Measurements from ENCODE around the gene AMBP. TPM values are rescaled to one million over a fixed set of nuclear protein-coding genes. Genes with fewer than 3 reads are reported as not detected.

Gene AMBP
- not detected in 2 replicates for total RNA-seq

GRCh38 chr9:114078021-114078780 lies at the start of gene AMBP:
TSS of gene AMBP (minus strand) at chr9:114078300. CDS start at chr9:114078209, 91 bp downstream.
- Mint-ChIP-seq H3K36me3 (ENCODE audit: low read depth) (no peaks in the 10 kb centered on the region), H3K4me1 (ENCODE audit: low read depth) (no peaks in the 10 kb centered on the region), H3K27me3 (ENCODE audit: insufficient read depth) (peaks cover 1% of the 10 kb centered on the region)

DNA sequence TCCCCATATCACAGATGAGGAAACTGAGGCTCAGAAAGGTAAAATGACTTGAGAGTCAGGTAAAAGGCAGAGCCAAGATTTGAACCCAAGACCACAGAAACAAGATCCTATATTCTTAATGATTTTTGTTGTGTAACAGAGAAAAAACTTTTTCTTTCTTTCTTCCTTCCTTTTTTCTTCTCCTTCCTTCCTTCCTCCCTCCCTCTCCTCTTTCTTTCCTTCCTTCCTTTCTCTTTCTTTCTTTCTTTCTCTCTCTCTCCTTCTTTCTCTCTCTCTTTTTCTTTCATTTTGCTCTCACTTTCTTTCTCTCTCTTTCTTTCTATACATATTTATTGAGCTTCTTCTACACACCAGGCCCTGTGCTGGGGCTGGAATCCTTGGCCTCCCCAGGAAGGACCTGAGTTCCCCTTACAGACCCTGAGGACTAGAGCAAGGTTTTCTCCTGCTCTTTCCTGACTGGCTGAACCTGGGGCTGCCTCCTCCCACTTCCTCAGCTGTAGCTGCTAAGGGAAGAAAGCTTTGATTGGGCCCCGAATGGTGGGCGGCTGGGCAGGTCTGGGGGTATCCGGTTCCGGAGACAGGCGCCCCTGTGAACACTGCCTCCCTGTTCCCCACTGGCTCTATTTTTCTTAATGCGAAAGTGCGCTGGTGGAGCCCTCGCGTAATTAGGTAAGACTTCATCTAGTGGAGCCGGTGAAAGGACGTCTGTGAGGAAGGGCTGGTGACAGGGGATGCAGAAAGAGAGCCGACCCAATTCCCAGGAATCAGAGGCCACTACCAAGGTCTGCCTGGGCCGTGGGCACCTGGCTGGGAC lies 48.4 kb upstream of the AMBP start:
- peaks cover 5% of the 10 kb centered on the region for H3K9me3 Mint-ChIP-seq
- no peak overlapping the region for H3K4me3 Mint-ChIP-seq
- intact Hi-C loops (cut with micrococcal nuclease): no loop called here

More at GRCh38 chr9:114078021-114078780, at the start of gene AMBP:
- Mint-ChIP-seq H3K9me3 (no peaks in the 10 kb centered on the region), H3K4me3 (no peak within 1 kb of the TSS), H3K27ac (no peak within 1 kb of the TSS)
- DNase-seq (ENCODE audit: low spot score): no peak
- intact Hi-C loops (cut with micrococcal nuclease): no loop called here

GRCh38 chr9:114125476-114126013 lies 47.4 kb upstream of the AMBP start:
- intact Hi-C loops (cut with micrococcal nuclease): no loop called here
- no peak for DNase-seq (ENCODE audit: low spot score)
- Mint-ChIP-seq H3K4me3 (no peak overlapping the region), H3K27ac (no peak overlapping the region), H3K36me3 (ENCODE audit: low read depth) (no peaks in the 10 kb centered on the region), H3K9me3 (peaks cover 5% of the 10 kb centered on the region), H3K27me3 (ENCODE audit: insufficient read depth) (peaks cover 3% of the 10 kb centered on the region), H3K4me1 (ENCODE audit: low read depth) (no peaks in the 10 kb centered on the region)

More for the DNA sequence above, 48.4 kb upstream of the AMBP start:
- H3K27ac Mint-ChIP-seq: no peak overlapping the region
- H3K36me3 Mint-ChIP-seq (ENCODE audit: low read depth): no peaks in the 10 kb centered on the region
- no peak for DNase-seq (ENCODE audit: low spot score)
- H3K27me3 Mint-ChIP-seq (ENCODE audit: insufficient read depth): peaks cover 3% of the 10 kb centered on the region
- H3K4me1 Mint-ChIP-seq (ENCODE audit: low read depth): no peaks in the 10 kb centered on the region

- Mint-ChIP-seq H3K27me3 (ENCODE audit: insufficient read depth) (peaks cover 3% of the 10 kb centered on the region), H3K4me3 (no peak overlapping the region), H3K9me3 (peaks cover 5% of the 10 kb centered on the region), H3K27ac (no peak overlapping the region), H3K4me1 (ENCODE audit: low read depth) (no peaks in the 10 kb centered on the region), H3K36me3 (ENCODE audit: low read depth) (no peaks in the 10 kb centered on the region)
- intact Hi-C loops (cut with micrococcal nuclease): no loop called here
- no peak for DNase-seq (ENCODE audit: low spot score)
Observed at GRCh38 chr9:114124666-114125475, 46.8 kb upstream of the AMBP start.

GRCh38 chr9:114124138-114124537 lies 46.0 kb upstream of the AMBP start:
- H3K9me3 Mint-ChIP-seq: peaks cover 5% of the 10 kb centered on the region
- peaks cover 3% of the 10 kb centered on the region for H3K27me3 Mint-ChIP-seq (ENCODE audit: insufficient read depth)
- H3K36me3 Mint-ChIP-seq (ENCODE audit: low read depth): no peaks in the 10 kb centered on the region
- DNase-seq (ENCODE audit: low spot score): no peak
- H3K27ac Mint-ChIP-seq: no peak overlapping the region
- H3K4me1 Mint-ChIP-seq (ENCODE audit: low read depth): no peaks in the 10 kb centered on the region
- intact Hi-C loops (cut with micrococcal nuclease): no loop called here
- H3K4me3 Mint-ChIP-seq: no peak overlapping the region

DNA sequence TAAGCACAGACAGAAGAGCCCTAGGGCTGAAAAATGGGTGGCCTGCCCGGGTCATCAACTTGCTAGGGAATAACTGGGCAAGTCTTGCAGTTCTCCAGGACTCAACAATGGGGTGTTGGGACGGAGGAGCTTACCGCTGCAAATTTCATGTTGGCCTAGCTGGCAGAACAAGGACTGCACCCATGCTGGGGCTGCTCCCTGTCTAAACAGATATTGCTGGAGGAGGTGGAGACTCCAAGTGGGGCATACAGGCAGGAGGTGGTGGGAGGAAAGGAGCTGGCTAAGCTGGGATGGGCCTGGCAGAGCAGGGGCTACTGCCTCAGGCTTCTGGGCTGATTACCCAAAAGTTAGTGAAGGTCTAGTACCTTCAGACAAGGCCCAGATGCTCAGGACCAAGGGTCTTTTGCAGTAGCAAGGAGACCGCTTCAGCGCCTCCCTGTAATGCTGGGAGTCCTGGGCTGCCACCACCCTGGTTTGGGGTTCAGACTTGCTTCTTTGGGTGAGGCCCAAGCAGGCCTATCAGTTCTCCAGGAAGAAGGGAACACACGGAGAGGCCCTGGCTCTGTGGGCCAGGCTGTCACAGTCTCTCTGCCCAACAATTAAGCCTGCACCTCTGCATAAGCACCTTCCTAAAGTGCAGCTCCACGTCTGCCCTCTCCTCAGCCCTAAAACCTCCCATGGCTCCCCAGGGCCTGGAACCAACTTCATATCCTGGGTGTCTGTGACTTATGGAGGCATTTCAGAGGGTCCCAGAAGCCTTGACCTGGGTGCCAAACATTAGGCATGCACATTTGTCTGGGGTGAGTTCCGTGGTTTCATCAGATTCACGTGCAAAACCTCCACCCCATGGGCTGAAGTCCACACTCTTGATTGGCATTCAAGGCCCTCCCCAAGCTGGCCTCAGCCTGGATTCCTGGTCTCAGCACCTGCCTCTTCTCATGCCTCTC lies 45.2 kb upstream of the AMBP start:
- DNase-seq (ENCODE audit: low spot score): no peak
- no peaks in the 10 kb centered on the region for H3K4me1 Mint-ChIP-seq (ENCODE audit: low read depth)
- no peaks in the 10 kb centered on the region for H3K36me3 Mint-ChIP-seq (ENCODE audit: low read depth)
- no peak overlapping the region for H3K27ac Mint-ChIP-seq
- peaks cover 5% of the 10 kb centered on the region for H3K9me3 Mint-ChIP-seq
- intact Hi-C loops (cut with micrococcal nuclease): no loop called here
- H3K27me3 Mint-ChIP-seq (ENCODE audit: insufficient read depth): peaks cover 3% of the 10 kb centered on the region
- no peak overlapping the region for H3K4me3 Mint-ChIP-seq

GRCh38 chr9:114122136-114123027 lies 44.3 kb upstream of the AMBP start:
- peaks cover 7% of the 10 kb centered on the region for H3K27me3 Mint-ChIP-seq (ENCODE audit: insufficient read depth)

GRCh38 chr9:114121227-114122135 lies 43.4 kb upstream of the AMBP start:
- intact Hi-C loops (cut with micrococcal nuclease): no loop called here
- H3K27ac Mint-ChIP-seq: no peak overlapping the region
- DNase-seq (ENCODE audit: low spot score): no peak
- H3K4me3 Mint-ChIP-seq: no peak overlapping the region
- H3K9me3 Mint-ChIP-seq: no peaks in the 10 kb centered on the region
- no peaks in the 10 kb centered on the region for H3K36me3 Mint-ChIP-seq (ENCODE audit: low read depth)
- H3K4me1 Mint-ChIP-seq (ENCODE audit: low read depth): no peaks in the 10 kb centered on the region
- H3K27me3 Mint-ChIP-seq (ENCODE audit: insufficient read depth): peaks cover 8% of the 10 kb centered on the region

More at GRCh38 chr9:114122136-114123027, 44.3 kb upstream of the AMBP start:
- DNase-seq (ENCODE audit: low spot score): no peak
- Mint-ChIP-seq H3K4me3 (no peak overlapping the region), H3K4me1 (ENCODE audit: low read depth) (no peaks in the 10 kb centered on the region), H3K27ac (no peak overlapping the region), H3K9me3 (no peaks in the 10 kb centered on the region), H3K36me3 (ENCODE audit: low read depth) (no peaks in the 10 kb centered on the region)
- intact Hi-C loops (cut with micrococcal nuclease): no loop called here

DNA sequence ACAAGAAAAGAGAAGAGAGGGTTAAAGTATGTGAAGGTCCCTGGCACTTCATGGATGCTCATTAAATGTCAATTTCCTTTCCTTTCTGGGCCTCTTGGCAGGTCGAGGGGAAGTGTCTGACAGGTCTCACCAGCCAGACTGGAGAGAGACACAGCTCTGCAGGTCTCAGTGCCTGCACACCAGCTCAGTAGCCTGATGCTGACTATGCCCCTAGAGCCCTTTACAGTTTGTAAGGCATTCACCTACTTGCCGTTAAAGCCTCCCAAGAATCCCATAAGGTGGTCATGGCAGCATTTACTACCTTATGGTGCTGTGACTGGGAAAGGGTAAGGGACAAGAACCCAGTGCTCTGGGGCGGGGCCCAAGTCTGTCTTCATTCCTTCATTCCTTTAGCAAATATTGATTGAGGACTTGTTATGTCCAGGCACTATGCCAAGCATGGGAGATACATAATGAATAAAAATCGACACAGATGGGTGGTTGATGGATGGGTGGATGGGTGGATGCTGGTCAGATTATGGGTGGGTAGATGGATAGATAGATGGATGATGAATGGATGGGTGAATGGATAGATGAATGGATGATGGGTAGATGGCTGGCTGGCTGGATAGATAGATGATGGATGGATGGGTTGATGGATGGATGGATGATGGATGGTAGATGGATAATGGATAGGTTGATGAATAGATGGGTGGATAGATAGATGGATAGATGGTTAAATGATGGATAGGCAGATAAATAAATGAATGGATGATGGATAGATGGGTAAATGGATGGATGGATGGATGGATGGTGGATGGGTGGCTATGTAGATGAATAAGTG lies 42.3 kb upstream of the AMBP start:
- no peak overlapping the region for H3K4me3 Mint-ChIP-seq
- H3K9me3 Mint-ChIP-seq: no peaks in the 10 kb centered on the region
- no peak for DNase-seq (ENCODE audit: low spot score)
- H3K27me3 Mint-ChIP-seq (ENCODE audit: insufficient read depth): peaks cover 6% of the 10 kb centered on the region
- H3K36me3 Mint-ChIP-seq (ENCODE audit: low read depth): no peaks in the 10 kb centered on the region
- intact Hi-C loops (cut with micrococcal nuclease): no loop called here
- H3K4me1 Mint-ChIP-seq (ENCODE audit: low read depth): no peaks in the 10 kb centered on the region
- no peak overlapping the region for H3K27ac Mint-ChIP-seq
